Tibial nerve (tissue), 4 donors: Measurements from ENCODE around the gene YY1AP1. TPM values are rescaled to one million over a fixed set of nuclear protein-coding genes. Genes with fewer than 3 reads are reported as not detected.
"Not testable (repeated sequence)": the region's sequence is repeated elsewhere in the genome, so short reads cannot be mapped to it uniquely, and the experiment has no call there.

Source experiments
- DNase-seq, 2 donors: peaks; one replicate each; pipeline ENCODE4 v3.0.0-alpha.2; 2019; ENCODE audit warnings: low spot score in 2 of 2
- H3K27ac ChIP-seq, 4 donors: fragments of 200-600 bp; sonication (generic) in 3 of 4; one replicate each; pipeline ENCODE4 v1.5.1; 2017 to 2019; ENCODE audit warnings: mild to moderate bottlenecking in 1 of 4
- H3K27me3 ChIP-seq, 2 donors: fragments of 200-600 bp; sonication (generic) in 1 of 2; one replicate each; pipeline versions ENCODE4 v1.5.1 to v1.6.0; 2017 to 2019
- H3K36me3 ChIP-seq, 3 donors: fragments of 200-600 bp; sonication (generic); one replicate each; pipeline ENCODE4 v1.5.1; 2018 to 2019
- H3K4me1 ChIP-seq, 4 donors: fragments of 200-600 bp; sonication (generic) in 3 of 4; one replicate each; pipeline ENCODE4 v1.5.1; 2017 to 2019
- H3K4me3 ChIP-seq, 4 donors: fragments of 200-600 bp; sonication (generic) in 3 of 4; one replicate each; pipeline ENCODE4 v1.5.1; 2017 to 2019; ENCODE audit warnings: mild to moderate bottlenecking in 1 of 4, moderate library complexity in 1 of 4
- H3K9me3 ChIP-seq, 4 donors: fragments of 200-600 bp; sonication (generic) in 3 of 4; one replicate each; pipeline ENCODE4 v1.5.1; 2017 to 2019
- EP300 ChIP-seq, 2 donors: sonication (generic); formaldehyde crosslinking; IDR thresholded peaks; one replicate each; pipeline ENCODE4 v1.6.1; 2017; ENCODE audit warnings: antibody characterized with exemption in 2 of 2, mild to moderate bottlenecking in 1 of 2
- POLR2A ChIP-seq, 2 donors: fragments of 450-650 bp; IDR thresholded peaks; one replicate each; pipeline ENCODE4 v1.6.1; 2017; ENCODE audit warnings: antibody characterized with exemption in 2 of 2, mild to moderate bottlenecking in 2 of 2, moderate library complexity in 2 of 2
- WGBS, 2 donors: methylation state at CpG; one replicate each; pipeline ENCODE4 v1.1.5; 2018; 5-methylcytosine and 5-hydroxymethylcytosine counted together
- total RNA-seq, 4 donors: library from RNA; depleted of rRNA; stranded (reverse); fragments of >200 nt; gene quantifications; one replicate each; pipeline ENCODE4 v1.1.0, GENCODE V29; 2016
- TF ChIP-seq, protein P1 (sequence below), 5 experiments: fragments of 200-600 bp in 3 of 5; fragments of 450-650 bp in 2 of 5; sonication (generic) in 3 of 5; IDR thresholded peaks; one replicate each; pipeline ENCODE4 v1.5.1; 2016 to 2019; ENCODE audit warnings: antibody characterized with exemption in 5 of 5, mild to moderate bottlenecking in 3 of 5, moderate library complexity in 2 of 5

YY1AP1 gene
- total RNA-seq, 4 donors from 2014 or later: 170 to 253 (median 196) TPM

DNA sequence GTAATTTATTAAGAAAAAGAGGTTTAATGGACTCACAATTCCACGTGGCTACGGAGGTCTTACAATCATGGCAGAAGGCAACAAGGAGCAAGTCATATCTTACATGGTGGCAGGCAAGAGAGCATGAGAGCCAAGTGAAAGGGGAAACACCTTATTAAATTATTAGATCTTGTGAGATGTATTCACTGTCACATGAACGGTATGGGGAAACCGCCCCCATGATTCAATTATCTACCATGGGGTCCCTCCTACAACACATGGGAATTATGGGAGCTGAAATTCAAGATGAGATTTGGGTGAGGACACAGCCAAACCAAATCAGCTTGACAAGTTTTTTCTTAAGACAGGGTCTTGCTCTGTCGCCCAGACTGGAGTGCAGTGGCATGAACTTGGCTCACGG, 14.6 kb upstream of the YY1AP1 start:
- no peak overlapping the region for H3K27ac ChIP-seq
- H3K9me3 ChIP-seq: no peaks in the 10 kb centered on the region
- H3K4me1 ChIP-seq: peaks cover 0 to 4% (median 0%) of the 10 kb centered on the region in 4 donors
- no peak for DNase-seq
- WGBS, 2 donors: 94 to 96% methylated on average over 6 of the region's 6 CpGs
- no peak overlapping the region for H3K4me3 ChIP-seq
- no peaks in the 10 kb centered on the region for H3K36me3 ChIP-seq
- no peaks in the 10 kb centered on the region for H3K27me3 ChIP-seq
- TF ChIP-seq, protein P1, sequence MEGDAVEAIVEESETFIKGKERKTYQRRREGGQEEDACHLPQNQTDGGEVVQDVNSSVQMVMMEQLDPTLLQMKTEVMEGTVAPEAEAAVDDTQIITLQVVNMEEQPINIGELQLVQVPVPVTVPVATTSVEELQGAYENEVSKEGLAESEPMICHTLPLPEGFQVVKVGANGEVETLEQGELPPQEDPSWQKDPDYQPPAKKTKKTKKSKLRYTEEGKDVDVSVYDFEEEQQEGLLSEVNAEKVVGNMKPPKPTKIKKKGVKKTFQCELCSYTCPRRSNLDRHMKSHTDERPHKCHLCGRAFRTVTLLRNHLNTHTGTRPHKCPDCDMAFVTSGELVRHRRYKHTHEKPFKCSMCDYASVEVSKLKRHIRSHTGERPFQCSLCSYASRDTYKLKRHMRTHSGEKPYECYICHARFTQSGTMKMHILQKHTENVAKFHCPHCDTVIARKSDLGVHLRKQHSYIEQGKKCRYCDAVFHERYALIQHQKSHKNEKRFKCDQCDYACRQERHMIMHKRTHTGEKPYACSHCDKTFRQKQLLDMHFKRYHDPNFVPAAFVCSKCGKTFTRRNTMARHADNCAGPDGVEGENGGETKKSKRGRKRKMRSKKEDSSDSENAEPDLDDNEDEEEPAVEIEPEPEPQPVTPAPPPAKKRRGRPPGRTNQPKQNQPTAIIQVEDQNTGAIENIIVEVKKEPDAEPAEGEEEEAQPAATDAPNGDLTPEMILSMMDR (IDR thresholded peaks at IDR 0.05): no peak
- TF ChIP-seq EP300 (IDR thresholded peaks at IDR 0.05) (no peak), POLR2A (IDR thresholded peaks at IDR 0.05) (no peak)

DNA sequence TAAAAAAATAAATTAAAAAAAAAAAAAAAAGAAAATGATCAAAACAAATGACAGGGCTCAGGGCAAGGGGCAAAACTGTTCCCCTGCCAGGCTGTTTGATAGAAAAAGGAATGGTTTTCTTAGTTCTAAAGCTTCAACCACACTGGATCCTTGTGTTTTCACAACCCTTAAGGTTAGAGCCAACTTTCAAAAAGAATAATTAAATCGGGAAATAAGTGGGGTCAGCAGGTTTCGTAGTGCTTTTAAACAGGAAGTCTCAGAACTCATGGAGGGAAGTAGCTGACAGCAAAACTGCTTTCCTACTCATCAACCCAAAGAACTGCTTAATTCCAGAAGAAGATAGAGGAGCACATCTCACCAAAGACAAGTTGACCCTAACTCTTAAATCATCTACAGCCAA, 13.1 kb upstream of the YY1AP1 start:
- H3K9me3 ChIP-seq, H3K27me3 ChIP-seq, H3K36me3 ChIP-seq, DNase-seq, H3K27ac ChIP-seq, H3K4me3 ChIP-seq: not testable (repeated sequence)
- H3K4me1 ChIP-seq: peaks cover 0 to 16% (median 0%) of the 10 kb centered on the region in 4 donors
- WGBS, 2 donors: 51 to 57% methylated on average over 2 of the region's 2 CpGs

DNA sequence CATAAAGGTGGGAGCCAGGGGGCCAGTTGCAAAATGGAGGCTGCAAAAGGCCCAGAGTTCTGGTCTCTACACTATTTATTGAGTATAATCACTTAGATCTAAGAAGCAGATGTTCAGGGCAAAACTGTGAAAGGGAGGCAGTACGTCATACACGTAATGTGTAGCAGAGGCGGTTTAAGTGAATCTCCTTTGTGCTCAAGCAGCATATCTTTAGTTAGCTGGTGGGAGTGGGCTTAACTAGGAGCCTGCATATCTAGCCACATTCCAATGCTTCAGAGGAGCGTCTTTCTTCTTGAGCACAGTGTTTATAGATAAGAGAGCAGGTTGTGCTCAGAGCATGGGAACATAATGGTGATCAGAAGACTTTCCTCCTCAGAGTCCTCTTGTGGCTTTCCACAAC, 10.5 kb upstream of the YY1AP1 start:
- not testable (repeated sequence) for H3K4me3 ChIP-seq, DNase-seq, H3K27me3 ChIP-seq, H3K9me3 ChIP-seq, H3K36me3 ChIP-seq
- peak overlapping the region in 1 of 4 donors; percentile 75 for H3K27ac ChIP-seq
- 83 to 86% methylated on average over 4 of the region's 4 CpGs for WGBS, 2 donors
- peaks cover 0 to 38% (median 5%) of the 10 kb centered on the region in 4 donors for H3K4me1 ChIP-seq

DNA sequence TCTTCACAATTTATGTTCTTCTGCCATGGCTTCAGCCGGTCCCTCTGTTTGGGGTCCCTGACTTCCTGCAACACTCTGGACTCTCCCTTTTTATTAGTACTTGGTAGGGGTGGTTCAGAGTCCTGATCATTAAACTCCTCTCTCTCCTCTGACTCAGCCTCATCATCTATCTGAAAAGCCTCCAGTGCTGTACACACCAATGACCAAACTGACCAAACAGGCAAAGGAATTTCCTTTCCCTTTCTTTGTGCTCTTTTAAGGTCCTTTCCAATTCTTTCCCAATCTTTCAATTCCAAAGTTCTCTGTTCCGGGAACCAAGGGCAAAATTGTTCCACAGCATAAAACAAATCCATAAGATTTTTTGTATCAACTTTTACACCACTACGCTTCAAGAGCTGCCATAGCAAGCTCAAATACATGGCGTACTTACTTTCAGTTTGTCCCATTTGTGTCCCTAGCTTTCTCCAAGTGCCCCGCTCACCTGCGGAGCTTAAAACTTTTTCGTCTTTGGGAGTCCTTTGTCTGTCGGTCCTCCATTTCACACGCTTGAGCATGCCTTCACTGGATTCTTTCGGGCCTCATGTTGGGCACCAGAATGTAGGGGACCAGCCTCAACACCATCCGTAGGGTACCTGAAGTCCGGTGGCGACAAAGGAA, 9.9 kb upstream of the YY1AP1 start:
- no peak for DNase-seq
- TF ChIP-seq EP300 (IDR thresholded peaks at IDR 0.05) (no peak), POLR2A (IDR thresholded peaks at IDR 0.05) (no peak)
- TF ChIP-seq, protein P1 (IDR thresholded peaks at IDR 0.05): no peak
- H3K36me3 ChIP-seq: peaks cover 0 to under 1% (median 0%) of the 10 kb centered on the region in 3 donors
- H3K4me3 ChIP-seq: no peak overlapping the region
- peaks cover 0 to 38% (median 5%) of the 10 kb centered on the region in 4 donors for H3K4me1 ChIP-seq
- no peaks in the 10 kb centered on the region for H3K27me3 ChIP-seq
- peak overlapping the region in 1 of 4 donors; percentile 75 for H3K27ac ChIP-seq
- 91 to 94% methylated on average over 13 of the region's 13 CpGs for WGBS, 2 donors
- H3K9me3 ChIP-seq: no peaks in the 10 kb centered on the region

DNA sequence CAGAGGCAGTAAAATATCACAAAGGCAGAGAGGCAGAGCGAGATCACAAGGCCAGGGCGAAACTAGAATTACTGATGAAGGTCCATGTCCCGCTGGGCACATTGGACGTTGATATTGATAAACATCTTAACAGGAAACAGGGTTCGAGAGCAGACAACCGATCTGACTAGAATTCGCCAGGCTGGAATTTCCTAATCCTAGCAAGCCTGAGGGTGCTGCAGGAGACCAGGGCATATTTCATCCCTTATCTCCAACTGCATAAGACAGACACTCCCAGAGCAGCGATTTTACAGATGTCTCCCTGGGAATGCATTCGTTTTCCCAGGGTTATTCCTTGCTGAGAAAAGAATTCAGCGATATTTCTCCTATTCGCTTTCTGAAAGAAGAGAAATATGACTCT, 9.0 kb upstream of the YY1AP1 start:
- WGBS, 2 donors: 74 to 81% methylated on average over 11 of the region's 11 CpGs

DNA sequence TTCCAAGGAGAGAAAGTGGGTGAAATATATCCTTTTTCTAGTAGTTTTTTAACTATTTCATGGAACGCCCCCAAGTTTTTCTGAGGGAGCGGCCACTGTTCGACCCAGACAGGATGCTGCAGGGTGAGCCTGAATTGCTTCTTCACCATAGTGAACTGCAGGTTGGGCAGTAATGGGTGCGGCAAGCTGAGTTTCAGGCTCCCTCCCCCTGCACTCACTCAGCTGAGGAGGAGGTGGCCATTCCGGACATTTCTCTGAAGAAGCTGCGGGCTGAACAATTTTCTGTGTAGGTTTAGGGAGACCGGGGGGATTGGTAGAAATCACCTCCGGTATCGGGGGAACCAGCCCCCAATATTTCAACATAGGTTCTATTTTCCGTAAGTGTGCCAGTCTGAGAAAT, 8.5 kb upstream of the YY1AP1 start:
- Histone ChIP-seq H3K4me3 (no peak overlapping the region), H3K9me3 (no peaks in the 10 kb centered on the region), H3K27ac (no peak overlapping the region), H3K4me1 (peaks cover 0 to 38% (median 5%) of the 10 kb centered on the region in 4 donors), H3K27me3 (no peaks in the 10 kb centered on the region), H3K36me3 (peaks cover 0 to 9% (median 0%) of the 10 kb centered on the region in 3 donors)
- WGBS, 2 donors: 59 to 65% methylated on average over 10 of the region's 10 CpGs
- DNase-seq: no peak
- no peak for TF ChIP-seq EP300 (IDR thresholded peaks at IDR 0.05)
- TF ChIP-seq, protein P1 (IDR thresholded peaks at IDR 0.05): no peak
- TF ChIP-seq POLR2A (IDR thresholded peaks at IDR 0.05): no peak

More for the DNA sequence above, 9.0 kb upstream of the YY1AP1 start:
- H3K36me3 ChIP-seq, H3K27me3 ChIP-seq, H3K27ac ChIP-seq, DNase-seq, H3K4me3 ChIP-seq, H3K9me3 ChIP-seq: not testable (repeated sequence)
- H3K4me1 ChIP-seq: peaks cover 0 to 38% (median 5%) of the 10 kb centered on the region in 4 donors

DNA sequence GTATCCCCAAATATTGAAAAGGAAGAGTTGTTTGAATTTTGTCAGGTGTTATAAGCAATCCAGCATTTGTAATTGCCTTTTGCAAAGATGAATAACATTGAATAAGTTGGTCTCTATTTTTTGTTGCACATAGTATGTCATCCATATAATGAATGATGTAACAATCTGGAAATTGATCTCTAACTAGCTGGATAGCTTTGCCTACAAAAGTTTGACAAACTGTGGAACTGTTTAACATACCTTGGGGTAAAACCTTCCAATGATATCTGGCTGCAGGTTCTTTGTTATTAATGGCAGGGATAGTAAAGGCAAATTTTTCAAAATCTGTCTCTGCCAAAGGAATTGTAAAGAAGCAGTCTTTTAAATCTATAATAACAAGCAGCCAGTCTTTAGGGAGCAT, 8.0 kb upstream of the YY1AP1 start:
- TF ChIP-seq POLR2A (IDR thresholded peaks at IDR 0.05): no peak
- TF ChIP-seq EP300 (IDR thresholded peaks at IDR 0.05): no peak
- TF ChIP-seq, protein P1 (IDR thresholded peaks at IDR 0.05): no peak
- H3K4me3 ChIP-seq: no peak overlapping the region
- H3K27me3 ChIP-seq: no peaks in the 10 kb centered on the region
- H3K4me1 ChIP-seq: peaks cover 0 to 39% (median 5%) of the 10 kb centered on the region in 4 donors
- no peak for DNase-seq
- no peaks in the 10 kb centered on the region for H3K9me3 ChIP-seq
- no peak overlapping the region for H3K27ac ChIP-seq
- peaks cover 0 to 15% (median 0%) of the 10 kb centered on the region in 3 donors for H3K36me3 ChIP-seq
